Mesendoderm (in vitro differentiated cells): Measurements from ENCODE around the gene NACAD.

ENCODE experiments used
- DNase-seq: peaks from one replicate; pipeline ENCODE4 v3.0.0; 2013
- H2AK5ac ChIP-seq: 2 replicates; pipeline ENCODE4 v1.6.1; 2013; ENCODE audit warnings: low read length, inconsistent platforms
- H2BK120ac ChIP-seq: 2 replicates; pipeline ENCODE4 v1.6.1; 2013; ENCODE audit warnings: low read depth, mild to moderate bottlenecking, low read length, moderate library complexity, mixed read lengths
- H2BK15ac ChIP-seq: replicated peaks from 2 replicates; pipeline ENCODE4 v1.6.1; 2013; ENCODE audit warnings: low read depth, mild to moderate bottlenecking, moderate library complexity
- H2BK5ac ChIP-seq: 2 replicates; pipeline ENCODE4 v1.6.1; 2013; ENCODE audit warnings: low read length, inconsistent platforms
- H3K18ac ChIP-seq: 2 replicates; pipeline ENCODE4 v1.6.1; 2013; ENCODE audit warnings: mild to moderate bottlenecking, low read length, mixed read lengths
- H3K23ac ChIP-seq: one replicate; pipeline ENCODE4 v1.6.1; 2013; ENCODE audit warnings: low read length
- H3K27ac ChIP-seq: 2 replicates; pipeline ENCODE4 v1.5.1; 2013; ENCODE audit warnings: low read depth, mild to moderate bottlenecking, inconsistent platforms, low read length, moderate library complexity
- H3K27me3 ChIP-seq: 2 replicates; pipeline ENCODE4 v1.6.1; 2013; ENCODE audit warnings: low read length, control low read depth, mild to moderate bottlenecking, inconsistent platforms; ENCODE audit not compliant: insufficient read depth, poor library complexity
- H3K36me3 ChIP-seq: 2 replicates; pipeline ENCODE4 v1.6.1; 2013; ENCODE audit warnings: low read length, inconsistent platforms; ENCODE audit not compliant: control insufficient read depth, insufficient read depth
- H3K4ac ChIP-seq: one replicate; pipeline ENCODE4 v1.6.1; 2013; ENCODE audit warnings: low read depth, mild to moderate bottlenecking, low read length, moderate library complexity
- H3K4me1 ChIP-seq: 2 replicates; pipeline ENCODE4 v1.6.1; 2013; ENCODE audit warnings: low read depth, low read length, inconsistent platforms; ENCODE audit not compliant: control insufficient read depth
- H3K4me2 ChIP-seq: 2 replicates; pipeline ENCODE4 v1.6.1; 2013; ENCODE audit warnings: low read length
- H3K4me3 ChIP-seq: 2 replicates; pipeline ENCODE4 v1.5.1; 2013; ENCODE audit warnings: mild to moderate bottlenecking, low read length
- H3K56ac ChIP-seq: one replicate; pipeline ENCODE4 v1.6.1; 2013; ENCODE audit warnings: low read length
- H3K79me1 ChIP-seq: 2 replicates; pipeline ENCODE4 v1.6.1; 2013; ENCODE audit warnings: low read length, inconsistent platforms
- H3K79me2 ChIP-seq: 2 replicates; pipeline ENCODE4 v1.6.1; 2013; ENCODE audit warnings: mild to moderate bottlenecking, low read length; ENCODE audit not compliant: control insufficient read depth, insufficient read depth
- H3K9ac ChIP-seq: 2 replicates; pipeline ENCODE4 v1.6.1; 2013; ENCODE audit warnings: low read length, inconsistent platforms
- H4K5ac ChIP-seq: one replicate; pipeline ENCODE4 v1.6.1; 2013; ENCODE audit warnings: low read length
- H4K8ac ChIP-seq: one replicate; pipeline ENCODE4 v1.6.1; 2013; ENCODE audit warnings: low read depth, mild to moderate bottlenecking, control low read depth, low read length, moderate library complexity
- WGBS: extraction: QIAGEN DNeasy Blood & Tissue Kit; methylation state at CpG from one replicate; pipeline ENCODE4 v1.1.7; 2013; ENCODE audit warnings: low lambda C conversion rate, missing lambda C conversion rate; ENCODE audit not compliant: insufficient coverage; ENCODE audit errors: extremely low coverage; 5-methylcytosine and 5-hydroxymethylcytosine counted together

Gene NACAD

DNA sequence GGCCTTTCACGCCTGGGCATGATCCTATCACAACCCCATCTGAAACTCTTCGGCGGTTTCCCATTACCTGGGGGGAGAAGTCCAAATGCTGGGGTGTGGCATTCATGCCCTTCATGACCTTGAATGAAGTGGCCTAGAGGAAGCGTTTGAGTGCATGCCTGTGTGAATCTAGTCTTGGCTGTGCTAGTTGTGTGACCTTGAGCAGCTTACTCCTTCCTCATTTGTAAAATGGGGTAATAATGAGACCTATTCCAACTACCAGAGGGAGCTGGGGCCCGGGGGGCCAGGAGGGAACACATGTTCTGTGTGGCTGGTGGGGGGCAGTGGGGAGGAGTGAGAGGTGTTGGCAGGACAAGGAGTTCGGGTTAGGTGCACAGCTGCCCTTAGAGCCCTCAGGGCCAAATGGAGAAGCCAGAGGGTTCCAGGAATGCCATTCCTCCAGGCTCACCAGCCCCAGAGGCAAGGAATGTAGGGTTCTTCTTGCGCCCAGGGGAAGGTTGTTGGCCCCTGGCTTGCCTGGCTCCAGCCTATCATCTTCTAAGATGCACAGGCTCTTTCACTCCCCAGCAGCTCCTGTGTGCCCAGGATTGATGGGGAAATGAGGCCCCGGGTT is 44.0 kb upstream of the NACAD start:
- no peak overlapping the region for H3K56ac ChIP-seq
- no peak overlapping the region for H3K4me2 ChIP-seq
- H3K9ac ChIP-seq, result no peak overlapping the region
- no peak overlapping the region for H2BK120ac ChIP-seq
- H3K27me3 ChIP-seq, result no peaks in the 10 kb centered on the region
- no peaks in the 10 kb centered on the region for H3K4me1 ChIP-seq
- H3K79me2 ChIP-seq, result no peaks in the 10 kb centered on the region
- H3K4ac ChIP-seq, result no peak overlapping the region
- no peak overlapping the region for H3K27ac ChIP-seq
- no peak for DNase-seq
- H2BK5ac ChIP-seq, result no peak overlapping the region
- H2AK5ac ChIP-seq, result no peak overlapping the region
- H3K36me3 ChIP-seq, result no peaks in the 10 kb centered on the region
- H4K5ac ChIP-seq, result no peak overlapping the region
- WGBS, result no CpG with 5 or more reads among the region's 8 CpGs
- no peak overlapping the region for H2BK15ac ChIP-seq
- no peak overlapping the region for H3K18ac ChIP-seq
- H3K79me1 ChIP-seq, result no peaks in the 10 kb centered on the region
- no peak overlapping the region for H3K23ac ChIP-seq
- no peak overlapping the region for H4K8ac ChIP-seq
- H3K4me3 ChIP-seq, result no peak overlapping the region

DNA sequence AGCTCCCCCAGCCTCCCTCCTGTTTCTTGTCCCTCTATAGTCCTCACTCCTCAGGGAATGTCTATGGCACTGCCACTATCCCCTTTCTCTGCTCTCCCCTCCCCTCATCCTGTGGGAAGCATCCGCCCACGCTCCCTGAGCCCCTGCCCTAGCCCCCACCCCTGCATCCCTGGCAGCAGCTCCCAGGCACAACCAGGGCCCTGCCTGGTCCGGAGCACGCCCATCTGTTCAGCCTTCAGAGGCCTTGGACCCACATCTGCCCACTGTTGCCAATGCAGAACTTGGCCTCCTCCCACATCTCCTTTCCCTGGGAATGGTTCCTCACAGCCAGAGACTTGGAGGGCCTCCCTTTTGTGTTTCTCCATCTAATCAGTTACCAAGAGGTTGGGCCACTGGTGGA is 43.1 kb upstream of the NACAD start:
- H2AK5ac ChIP-seq, result no peak overlapping the region
- no CpG with 5 or more reads among the region's 4 CpGs for WGBS

DNA sequence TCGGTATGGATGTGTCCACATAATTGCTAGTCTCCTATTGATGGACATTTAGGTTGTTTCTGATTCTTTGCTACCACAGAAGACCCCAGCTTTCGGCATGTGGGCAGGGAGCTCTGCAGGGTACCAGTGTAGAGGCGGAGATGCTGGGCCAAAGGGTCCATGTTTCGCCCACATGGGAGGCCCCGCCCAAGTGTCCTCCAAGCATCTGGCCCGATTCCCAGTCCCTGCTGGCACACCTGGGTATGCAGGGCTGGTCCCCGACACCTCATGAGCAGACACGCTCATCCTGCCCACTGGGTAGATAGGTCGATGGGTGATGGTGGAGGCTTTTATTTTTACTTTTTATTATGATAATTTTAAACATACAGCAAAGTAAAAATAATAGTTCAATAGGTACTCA is 42.1 kb upstream of the NACAD start:
- WGBS, result no CpG with 5 or more reads among the region's 9 CpGs

More for the DNA sequence above, 43.1 kb upstream of the NACAD start:
- Histone ChIP-seq H3K4me1 (no peaks in the 10 kb centered on the region), H3K27me3 (no peaks in the 10 kb centered on the region), H3K9ac (no peak overlapping the region), H3K4me3 (no peak overlapping the region), H2BK15ac (no peak overlapping the region), H3K18ac (no peak overlapping the region), H3K4ac (no peak overlapping the region), H3K4me2 (no peak overlapping the region), H2BK120ac (no peak overlapping the region), H3K79me1 (no peaks in the 10 kb centered on the region), H3K36me3 (no peaks in the 10 kb centered on the region), H4K8ac (no peak overlapping the region), H4K5ac (no peak overlapping the region), H2BK5ac (no peak overlapping the region), H3K79me2 (no peaks in the 10 kb centered on the region), H3K23ac (no peak overlapping the region), H3K56ac (no peak overlapping the region), H3K27ac (no peak overlapping the region)
- DNase-seq, result no peak

DNA sequence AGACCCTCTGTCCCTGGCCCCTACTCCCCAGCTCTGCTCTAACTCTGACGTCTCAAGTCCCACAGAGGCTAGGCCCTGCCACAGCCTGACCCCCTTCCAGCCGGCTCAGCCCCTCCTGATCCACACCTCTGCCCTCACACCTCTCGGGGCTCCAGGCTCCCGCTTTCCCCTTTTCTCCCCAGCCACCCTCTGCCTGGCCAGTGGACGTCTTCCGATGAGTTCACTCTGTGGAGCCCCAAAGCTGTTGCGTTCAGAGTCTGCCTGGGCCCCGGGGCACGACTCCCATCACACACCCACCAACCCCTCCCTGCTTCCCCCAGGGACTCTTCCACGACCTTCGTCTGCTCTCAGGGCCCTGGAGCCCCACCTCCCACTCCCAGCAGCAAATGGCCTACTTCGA is 41.1 kb upstream of the NACAD start:
- Histone ChIP-seq H3K4ac (no peak overlapping the region), H2AK5ac (no peak overlapping the region), H3K4me1 (no peaks in the 10 kb centered on the region), H3K36me3 (no peaks in the 10 kb centered on the region), H3K56ac (no peak overlapping the region), H3K27ac (no peak overlapping the region), H3K79me2 (no peaks in the 10 kb centered on the region), H4K5ac (no peak overlapping the region), H3K4me3 (no peak overlapping the region), H2BK15ac (no peak overlapping the region), H3K79me1 (no peaks in the 10 kb centered on the region), H4K8ac (no peak overlapping the region), H3K27me3 (no peaks in the 10 kb centered on the region), H3K4me2 (no peak overlapping the region), H2BK120ac (no peak overlapping the region), H2BK5ac (no peak overlapping the region), H3K23ac (no peak overlapping the region), H3K18ac (no peak overlapping the region), H3K9ac (no peak overlapping the region)
- no CpG with 5 or more reads among the region's 12 CpGs for WGBS
- no peak for DNase-seq

More for the DNA sequence above, 42.1 kb upstream of the NACAD start:
- Histone ChIP-seq H3K4me2 (no peak overlapping the region), H3K79me1 (no peaks in the 10 kb centered on the region), H3K4me3 (no peak overlapping the region), H3K27me3 (no peaks in the 10 kb centered on the region), H3K36me3 (no peaks in the 10 kb centered on the region), H2BK15ac (no peak overlapping the region), H3K56ac (no peak overlapping the region), H3K18ac (no peak overlapping the region), H2AK5ac (no peak overlapping the region), H4K5ac (no peak overlapping the region), H4K8ac (no peak overlapping the region), H2BK5ac (no peak overlapping the region), H3K4ac (no peak overlapping the region), H3K27ac (no peak overlapping the region), H3K79me2 (no peaks in the 10 kb centered on the region), H3K4me1 (no peaks in the 10 kb centered on the region), H3K23ac (no peak overlapping the region), H3K9ac (no peak overlapping the region), H2BK120ac (no peak overlapping the region)
- DNase-seq, result no peak

DNA sequence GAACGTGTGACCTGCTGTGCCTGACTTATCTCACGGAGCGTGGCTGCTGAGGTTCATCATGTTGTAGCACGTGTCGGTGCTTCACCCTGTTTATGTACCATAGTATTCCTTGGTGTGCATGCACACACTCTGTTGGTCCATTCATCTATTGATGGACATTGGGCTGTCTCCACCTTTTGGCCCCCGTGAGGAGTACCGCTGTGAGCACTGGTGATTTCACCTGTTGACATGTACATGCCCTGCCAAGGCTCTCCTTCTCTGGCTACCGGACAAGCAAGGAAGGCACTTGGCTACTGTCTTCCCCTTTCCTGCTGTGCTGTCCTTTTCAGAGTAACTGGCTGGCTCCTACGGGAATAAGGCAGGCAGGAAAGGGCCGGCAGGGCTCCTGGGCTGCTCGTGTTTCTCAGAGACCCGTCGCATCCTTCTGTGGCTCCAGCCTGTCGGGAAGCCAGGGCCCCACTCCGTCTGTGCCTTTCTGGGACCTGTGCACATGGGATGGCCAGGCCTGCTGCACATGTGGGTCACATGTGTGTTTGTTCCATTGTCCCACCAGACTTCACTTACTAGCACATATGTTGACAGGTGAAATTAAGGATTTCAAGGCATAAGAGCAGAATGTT is 40.5 kb upstream of the NACAD start:
- H3K4me1 ChIP-seq, result no peaks in the 10 kb centered on the region
- H4K5ac ChIP-seq, result no peak overlapping the region
- H4K8ac ChIP-seq, result no peak overlapping the region
- H3K4ac ChIP-seq, result no peak overlapping the region
- H3K36me3 ChIP-seq, result no peaks in the 10 kb centered on the region
- H2BK120ac ChIP-seq, result no peak overlapping the region
- H3K79me2 ChIP-seq, result no peaks in the 10 kb centered on the region
- H3K27ac ChIP-seq, result no peak overlapping the region
- H2BK15ac ChIP-seq, result no peak overlapping the region
- no CpG with 5 or more reads among the region's 15 CpGs for WGBS
- no peak overlapping the region for H3K18ac ChIP-seq
- H3K4me2 ChIP-seq, result no peak overlapping the region
- H3K9ac ChIP-seq, result no peak overlapping the region
- no peaks in the 10 kb centered on the region for H3K79me1 ChIP-seq
- H2AK5ac ChIP-seq, result no peak overlapping the region
- H2BK5ac ChIP-seq, result no peak overlapping the region
- H3K56ac ChIP-seq, result no peak overlapping the region
- no peak for DNase-seq
- H3K4me3 ChIP-seq, result no peak overlapping the region
- H3K23ac ChIP-seq, result no peak overlapping the region
- H3K27me3 ChIP-seq, result no peaks in the 10 kb centered on the region

DNA sequence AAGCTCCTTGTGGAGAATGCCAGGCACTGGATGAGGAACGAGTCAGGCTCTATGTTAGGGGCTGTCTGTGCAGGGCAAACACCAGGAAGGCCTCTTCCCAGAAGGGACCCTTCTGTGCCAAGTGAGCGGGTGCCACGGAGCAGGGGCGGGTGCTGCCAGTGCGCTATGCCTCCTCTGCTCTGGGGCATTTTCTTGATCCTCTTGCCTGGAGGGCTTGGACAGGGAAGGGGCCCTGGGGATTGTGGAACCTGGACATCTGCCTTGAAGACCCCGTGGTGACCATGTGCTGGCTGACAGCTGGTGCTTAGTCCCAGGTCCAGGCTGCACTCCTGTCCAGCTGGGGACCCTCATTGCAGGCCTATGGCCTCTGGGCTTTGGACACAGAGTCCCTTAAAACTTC is 38.2 kb upstream of the NACAD start:
- H3K56ac ChIP-seq, result no peak overlapping the region
- no peak overlapping the region for H3K4ac ChIP-seq
- no peak for DNase-seq
- no peaks in the 10 kb centered on the region for H3K79me2 ChIP-seq
- no peaks in the 10 kb centered on the region for H3K79me1 ChIP-seq
- H3K27me3 ChIP-seq, result no peaks in the 10 kb centered on the region
- H4K8ac ChIP-seq, result no peak overlapping the region
- no peak overlapping the region for H3K9ac ChIP-seq
- H2AK5ac ChIP-seq, result no peak overlapping the region
- no peak overlapping the region for H3K4me3 ChIP-seq
- H3K4me1 ChIP-seq, result no peaks in the 10 kb centered on the region
- no peak overlapping the region for H3K23ac ChIP-seq
- H3K36me3 ChIP-seq, result no peaks in the 10 kb centered on the region
- H4K5ac ChIP-seq, result no peak overlapping the region
- H2BK5ac ChIP-seq, result no peak overlapping the region
- H2BK120ac ChIP-seq, result no peak overlapping the region
- H3K4me2 ChIP-seq, result no peak overlapping the region
- no peak overlapping the region for H3K27ac ChIP-seq
- WGBS, result no CpG with 5 or more reads among the region's 6 CpGs
- no peak overlapping the region for H3K18ac ChIP-seq
- no peak overlapping the region for H2BK15ac ChIP-seq
